Left renal pelvis (tissue), 4 donors: Measurements from ENCODE around the gene SRMS. TPM values are rescaled to one million over a fixed set of nuclear protein-coding genes. Genes with fewer than 3 reads are reported as not detected.
A peak's percentile ranks its signal among the peaks of the same experiment; 100 is the strongest.

ENCODE experiments used
- DNase-seq, 4 donors: peaks; one replicate each; pipeline ENCODE4 v3.0.0-alpha.2; 2013; ENCODE audit warnings: low read depth in 4 of 4, low spot score in 3 of 4
- polyA plus RNA-seq, 4 donors: library from polyadenylated mRNA; unstranded; fragments of 120-200 nt; gene quantifications; one replicate each; pipeline ENCODE4 v1.2.1, GENCODE V29; 2013; ENCODE audit not compliant: insufficient read length in 4 of 4

Gene SRMS
- polyA plus RNA-seq, 4 donors, result 0.14 to 0.26 (median 0.17) TPM; not detected in 1

GRCh38 chr20:63555661-63556381, 8.3 kb upstream of the SRMS start:
- no peak for DNase-seq

- DNase-seq, result no peak
Observed at GRCh38 chr20:63554361-63555278, 7.1 kb upstream of the SRMS start.

- DNase-seq, result no peak
Observed at GRCh38 chr20:63553933-63554290, 6.4 kb upstream of the SRMS start, which contains the start of gene FNDC11. TSS of gene FNDC11 (plus strand) at chr20:63554159. CDS start at chr20:63555664, 1,505 bp downstream.

- peak in 1 of 4 donors; percentile 41 for DNase-seq
Observed at GRCh38 chr20:63553251-63553932, 5.8 kb upstream of the SRMS start.

GRCh38 chr20:63552481-63553249, 5.1 kb upstream of the SRMS start:
- DNase-seq, result no peak

GRCh38 chr20:63551068-63551467, 3.5 kb upstream of the SRMS start:
- DNase-seq, result no peak

GRCh38 chr20:63549679-63550282, 2.2 kb upstream of the SRMS start:
- DNase-seq, result no peak

- no peak for DNase-seq
Observed at GRCh38 chr20:63549019-63549418, 1.5 kb upstream of the SRMS start.

GRCh38 chr20:63548542-63548941, 993 bp upstream of the SRMS start:
- DNase-seq, result no peak

GRCh38 chr20:63546956-63547724, 409 bp downstream of the SRMS start:
- DNase-seq, result no peak

GRCh38 chr20:63546256-63546955, 1.1 kb downstream of the SRMS start:
- DNase-seq, result no peak

- no peak for DNase-seq
Observed at GRCh38 chr20:63545814-63546213, 1.7 kb downstream of the SRMS start.

- no peak for DNase-seq
Observed at GRCh38 chr20:63544958-63545516, 2.5 kb downstream of the SRMS start.

GRCh38 chr20:63544241-63544957, 3.1 kb downstream of the SRMS start:
- DNase-seq, result no peak

GRCh38 chr20:63543733-63544132, 3.8 kb downstream of the SRMS start:
- DNase-seq, result no peak

- DNase-seq, result no peak
Observed at GRCh38 chr20:63543131-63543530, 4.4 kb downstream of the SRMS start.

GRCh38 chr20:63542696-63543095, 4.9 kb downstream of the SRMS start:
- no peak for DNase-seq
